Stimulated activated CD8-positive, alpha-beta memory T cell treated with anti-CD3 and anti-CD28 coated beads, Interleukin-4, amount 100 ng/mL, for 48 hours (primary cell): ENCODE data around the gene KRTAP10-1.
"Not testable (repeated sequence)": the region's sequence is repeated elsewhere in the genome, so short reads cannot be mapped to it uniquely, and the experiment has no call there.

Experiments used
- DNase-seq: peaks from one replicate; pipeline ENCODE4 v3.0.0-alpha.2; 2020

KRTAP10-1 gene

GRCh38 chr21:44514746-44515358, 25.1 kb downstream of the KRTAP10-1 start:
- DNase-seq, result no peak

- no peak for DNase-seq
Observed at GRCh38 chr21:44514218-44514520, 25.8 kb downstream of the KRTAP10-1 start.

- DNase-seq, result no peak
Observed at GRCh38 chr21:44513389-44514217, 26.4 kb downstream of the KRTAP10-1 start.

- DNase-seq, result no peak
Observed at GRCh38 chr21:44512496-44513388, 27.3 kb downstream of the KRTAP10-1 start.

- no peak for DNase-seq
Observed at GRCh38 chr21:44511938-44512275, 28.1 kb downstream of the KRTAP10-1 start.

GRCh38 chr21:44511219-44511937, 28.6 kb downstream of the KRTAP10-1 start:
- no peak for DNase-seq

GRCh38 chr21:44510508-44511218, 29.3 kb downstream of the KRTAP10-1 start:
- peak; percentile 87 for DNase-seq

GRCh38 chr21:44510109-44510507, 29.9 kb downstream of the KRTAP10-1 start:
- DNase-seq, result no peak

GRCh38 chr21:44509539-44509938, 30.5 kb downstream of the KRTAP10-1 start:
- DNase-seq, result no peak

GRCh38 chr21:44508711-44509445, 31.1 kb downstream of the KRTAP10-1 start:
- DNase-seq, result no peak

- no peak for DNase-seq
Observed at GRCh38 chr21:44508426-44508710, 31.6 kb downstream of the KRTAP10-1 start.

- DNase-seq, result no peak
Observed at GRCh38 chr21:44507673-44508425, 32.1 kb downstream of the KRTAP10-1 start.

GRCh38 chr21:44506279-44507255, 33.4 kb downstream of the KRTAP10-1 start:
- no peak for DNase-seq

- no peak for DNase-seq
Observed at GRCh38 chr21:44505673-44506278, 34.2 kb downstream of the KRTAP10-1 start.

GRCh38 chr21:44503901-44504399, 36.0 kb downstream of the KRTAP10-1 start:
- DNase-seq, result no peak

- not testable (repeated sequence) for DNase-seq
Observed at GRCh38 chr21:44503006-44503889, 36.7 kb downstream of the KRTAP10-1 start.

GRCh38 chr21:44502171-44502958, 37.6 kb downstream of the KRTAP10-1 start:
- no peak for DNase-seq
